IMR-90 (cell line): ENCODE results near the gene BEAN1.

ENCODE experiments used
- BHLHE40 ChIP-seq: fragments of 150-350 bp; IDR thresholded peaks from 2 replicates; pipeline ENCODE4 v1.6.1; 2016; ENCODE audit warnings: mild to moderate bottlenecking, low read depth, low read length
- CEBPB ChIP-seq: IDR thresholded peaks from 2 replicates; pipeline ENCODE4 v1.6.1; 2012; ENCODE audit warnings: low read depth, low read length, improper control_type of control experiment
- CHD1 ChIP-seq: IDR thresholded peaks from 2 replicates; pipeline ENCODE4 v1.6.1; 2012; ENCODE audit warnings: low read depth, low read length, improper control_type of control experiment
- CTCF ChIP-seq: conservative IDR thresholded peaks from 2 replicates; pipeline ENCODE4 v1.5.1; 2012; ENCODE audit warnings: mild to moderate bottlenecking, low read depth, low read length, improper control_type of control experiment
- FOS ChIP-seq: fragments of 150-350 bp; IDR thresholded peaks from 2 replicates; pipeline ENCODE4 v1.6.1; 2016; ENCODE audit warnings: low read depth, low read length
- MAZ ChIP-seq: IDR thresholded peaks from 2 replicates; pipeline ENCODE4 v1.6.1; 2012; ENCODE audit warnings: low read depth, mild to moderate bottlenecking, low read length, improper control_type of control experiment, moderate library complexity, borderline replicate concordance
- NFE2L2 ChIP-seq: fragments of 150-350 bp; IDR thresholded peaks from 2 replicates; pipeline ENCODE4 v1.6.1; 2016; ENCODE audit warnings: low read depth, mild to moderate bottlenecking, low read length
- POLR2A ChIP-seq: IDR thresholded peaks from 2 replicates; pipeline ENCODE4 v1.6.1; 2012; ENCODE audit warnings: mild to moderate bottlenecking, low read depth, low read length
- RAD21 ChIP-seq: IDR thresholded peaks from 2 replicates; pipeline ENCODE4 v1.6.1; 2012; ENCODE audit warnings: low read length, improper control_type of control experiment
- RCOR1 ChIP-seq: IDR thresholded peaks from 2 replicates; pipeline ENCODE4 v1.6.1; 2012; ENCODE audit warnings: mild to moderate bottlenecking, low read length, improper control_type of control experiment; ENCODE audit not compliant: insufficient replicate concordance
- RFX5 ChIP-seq: IDR thresholded peaks from 2 replicates; pipeline ENCODE4 v1.8.0; 2012; ENCODE audit warnings: low read depth, mild to moderate bottlenecking, low read length, moderate library complexity
- USF2 ChIP-seq: fragments of 150-350 bp; IDR thresholded peaks from 2 replicates; pipeline ENCODE4 v1.6.1; 2017; ENCODE audit warnings: mild to moderate bottlenecking, antibody characterized with exemption, low read length, low read depth

GRCh38 chr16:66428682-66429251 lies 1.7 kb downstream of the BEAN1 start:
- TF ChIP-seq CTCF (no peak), CHD1 (no peak), RCOR1 (no peak), POLR2A (no peak), RAD21 (no peak), RFX5 (no peak), CEBPB (no peak), USF2 (no peak), MAZ (no peak), FOS (no peak), BHLHE40 (no peak), NFE2L2 (no peak)
